ENCODE data around the gene PGLYRP4. TPM values are rescaled to one million over a fixed set of nuclear protein-coding genes. Genes with fewer than 3 reads are reported as not detected.
"Not testable (repeated sequence)": the region's sequence is repeated elsewhere in the genome, so short reads cannot be mapped to it uniquely, and the experiment has no call there.

Gene PGLYRP4
- total RNA-seq, 2 donors from 2014 or later = not detected

DNA sequence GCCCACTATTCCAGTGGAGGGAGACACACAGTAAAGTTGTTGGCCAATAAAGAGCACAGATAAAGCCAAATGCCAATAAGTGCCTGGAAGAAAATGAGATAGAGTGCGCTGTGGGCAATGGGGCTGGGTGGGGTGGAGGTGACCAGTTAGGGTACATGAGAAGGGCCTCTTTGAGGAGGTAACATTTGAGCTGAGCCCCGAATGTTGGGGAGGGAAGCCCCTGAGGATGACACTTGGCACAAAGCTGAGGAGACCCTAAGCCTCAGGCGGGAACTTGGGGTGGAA is 10.0 kb upstream of the PGLYRP4 start:
- no peak for ATAC-seq
- DNase-seq = no peak
- intact Hi-C loops (cut with DNase I, micrococcal nuclease) = loop anchor here in 1 of 2 donors (10.0 kb wide), 1 partner anchor 136 kb away; no protein-coding TSS in a partner anchor

DNA sequence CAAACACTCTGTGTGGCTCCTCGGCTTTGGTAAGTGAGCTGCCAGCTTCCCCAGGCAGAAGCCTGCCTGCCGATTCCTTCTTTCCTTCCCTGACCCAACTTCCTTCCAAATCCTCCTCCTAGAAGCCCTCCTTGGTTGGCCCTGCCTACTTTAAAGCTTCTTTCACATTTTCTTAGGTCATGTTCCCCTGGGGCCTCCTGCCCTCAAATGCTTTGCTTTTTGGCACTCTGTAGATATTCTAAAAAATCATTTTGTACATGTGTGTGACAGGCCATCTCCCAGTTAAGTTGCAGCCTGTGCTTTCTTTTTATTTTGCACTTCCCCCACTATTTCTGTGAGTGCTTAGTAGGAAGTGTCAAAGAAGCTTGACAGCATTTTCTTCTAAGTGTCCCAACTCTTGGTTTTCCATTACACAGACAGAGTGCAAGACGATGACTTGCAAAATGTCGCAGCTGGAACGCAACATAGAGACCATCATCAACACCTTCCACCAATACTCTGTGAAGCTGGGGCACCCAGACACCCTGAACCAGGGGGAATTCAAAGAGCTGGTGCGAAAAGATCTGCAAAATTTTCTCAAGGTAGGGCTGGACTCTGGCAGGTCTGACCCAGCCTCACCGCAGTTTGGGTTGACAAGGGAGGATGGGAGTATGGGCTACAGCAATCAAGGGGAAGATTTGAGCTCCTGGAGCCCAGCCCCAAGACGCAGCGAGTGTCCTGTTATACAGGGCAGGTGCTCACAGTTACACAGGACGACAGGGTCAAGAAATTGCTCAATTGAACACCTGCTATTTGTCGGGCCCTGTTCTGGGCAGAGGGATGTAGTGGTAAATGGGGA is 9.4 kb upstream of the PGLYRP4 start, which contains the start of gene S100A9:
TSS of gene S100A9 (plus strand) at position 2 of the 838 bp plus-strand sequence. CDS start at position 432, 430 bp downstream.
- no peak for ATAC-seq
- no peak for DNase-seq
- intact Hi-C loops (cut with DNase I, micrococcal nuclease) = loop anchor here in 1 of 2 donors (10.0 kb wide), 1 partner anchor 137 kb away; no protein-coding TSS in a partner anchor

DNA sequence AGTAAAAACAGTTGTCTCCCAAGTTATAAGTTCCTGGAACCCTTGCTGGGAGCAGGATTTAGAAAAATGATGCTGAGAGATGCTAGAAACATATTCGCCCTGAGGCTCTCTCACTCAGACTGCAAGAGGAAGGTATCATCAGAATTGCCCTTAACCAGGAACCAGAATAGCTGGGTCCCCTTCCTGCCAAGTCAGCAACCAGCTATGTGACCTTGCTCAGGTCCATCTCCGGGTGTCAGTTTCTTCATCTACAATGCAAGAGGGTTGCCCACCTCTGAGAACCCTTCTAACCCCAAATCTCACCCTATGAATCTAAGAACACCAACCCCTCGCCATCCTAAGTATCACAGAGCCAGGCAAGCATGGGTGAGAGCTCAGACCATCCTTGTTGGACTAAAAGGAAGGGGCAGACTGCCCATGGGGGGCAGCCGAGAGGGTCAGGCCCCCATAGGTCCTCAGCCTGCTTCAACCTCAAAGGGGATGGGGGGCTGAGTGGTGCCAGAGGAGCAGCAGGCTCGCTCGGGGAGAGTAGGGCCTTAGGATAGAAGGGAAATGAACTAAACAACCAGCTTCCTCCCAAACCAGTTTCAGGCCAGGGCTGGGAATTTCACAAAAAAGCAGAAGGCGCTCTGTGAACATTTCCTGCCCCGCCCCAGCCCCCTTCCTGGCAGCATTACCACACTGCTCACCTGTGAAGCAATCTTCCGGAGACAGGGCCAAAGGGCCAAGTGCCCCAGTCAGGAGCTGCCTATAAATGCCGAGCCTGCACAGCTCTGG is 8.6 kb upstream of the PGLYRP4 start:
- DNase-seq (peak; percentile 55 to 61), ATAC-seq (peak; percentile 84)
- intact Hi-C loops (cut with DNase I, micrococcal nuclease) = loop anchor here in 1 of 2 donors (10.0 kb wide), 1 partner anchor 138 kb away; no protein-coding TSS in a partner anchor

DNA sequence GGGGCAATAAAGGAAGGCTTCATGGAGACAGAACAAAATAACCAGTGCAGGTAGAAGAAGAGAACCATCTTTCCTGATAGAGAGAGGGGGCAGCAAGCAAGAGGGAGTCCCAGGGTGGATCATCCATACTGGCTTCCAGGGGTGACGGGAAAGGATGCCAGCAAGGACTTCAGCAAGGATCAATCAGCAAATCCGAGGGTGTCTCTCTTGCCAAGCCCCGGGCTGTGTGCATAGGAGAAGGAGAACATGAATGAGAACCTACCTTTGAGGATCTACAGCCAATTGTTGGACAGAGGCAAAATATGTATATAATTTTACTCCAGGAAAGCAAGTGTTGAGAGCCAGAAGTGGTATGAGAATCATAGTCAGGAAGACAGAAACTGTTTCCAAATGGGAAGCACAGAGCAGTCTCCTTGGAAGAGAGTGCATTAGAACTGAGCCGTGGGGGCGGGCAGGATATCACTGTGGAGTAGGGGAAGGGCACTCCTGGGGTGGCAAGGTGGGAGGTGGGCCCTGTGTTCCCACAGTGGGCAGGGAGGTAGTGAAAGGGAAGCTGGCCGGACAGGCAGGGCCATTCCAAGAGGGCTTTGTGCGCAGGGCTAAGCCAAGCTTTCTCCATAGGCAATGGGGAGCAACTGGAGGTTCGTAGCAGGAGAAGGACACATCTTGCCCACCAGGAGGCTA is 7.9 kb upstream of the PGLYRP4 start:
- intact Hi-C loops (cut with DNase I, micrococcal nuclease) = loop anchor here in 1 of 2 donors (10.0 kb wide), 1 partner anchor 138 kb away; no protein-coding TSS in a partner anchor
- ATAC-seq (no peak), DNase-seq (no peak)

DNA sequence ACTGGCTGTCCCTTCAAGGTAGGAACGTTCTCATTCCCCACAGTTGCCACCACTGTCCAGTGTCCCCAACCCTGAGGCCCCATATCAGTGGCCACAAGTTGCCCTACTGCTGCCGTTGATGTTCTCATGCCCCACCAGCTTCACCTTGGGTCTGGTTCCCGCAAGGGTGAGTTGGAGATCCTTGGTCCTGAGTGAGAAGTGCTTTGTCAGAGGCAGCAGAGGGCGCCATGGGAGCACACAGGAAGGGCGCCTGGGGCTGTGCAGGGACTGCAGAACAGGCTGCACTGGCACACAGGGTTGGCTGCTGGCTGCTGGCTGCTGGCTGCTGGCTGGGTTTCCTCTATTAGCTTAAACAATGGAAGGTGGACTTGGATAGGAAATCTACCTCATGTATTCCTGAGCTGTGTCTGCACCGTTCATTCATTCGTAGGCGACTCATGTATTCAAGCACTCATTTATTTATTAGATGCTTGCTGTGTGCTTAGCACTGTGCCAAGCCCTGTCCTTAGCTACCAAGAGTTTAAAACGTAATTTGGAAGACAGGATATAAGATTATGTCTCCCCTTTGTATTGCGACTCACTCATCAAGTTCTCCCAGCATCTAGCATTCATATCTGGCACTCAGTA is 6.9 kb upstream of the PGLYRP4 start:
- intact Hi-C loops (cut with DNase I, micrococcal nuclease) = loop anchor here in 1 of 2 donors (10.0 kb wide), 1 partner anchor 139 kb away; no protein-coding TSS in a partner anchor
- ATAC-seq = peak; percentile 76
- DNase-seq = peak; percentile 39 to 64

DNA sequence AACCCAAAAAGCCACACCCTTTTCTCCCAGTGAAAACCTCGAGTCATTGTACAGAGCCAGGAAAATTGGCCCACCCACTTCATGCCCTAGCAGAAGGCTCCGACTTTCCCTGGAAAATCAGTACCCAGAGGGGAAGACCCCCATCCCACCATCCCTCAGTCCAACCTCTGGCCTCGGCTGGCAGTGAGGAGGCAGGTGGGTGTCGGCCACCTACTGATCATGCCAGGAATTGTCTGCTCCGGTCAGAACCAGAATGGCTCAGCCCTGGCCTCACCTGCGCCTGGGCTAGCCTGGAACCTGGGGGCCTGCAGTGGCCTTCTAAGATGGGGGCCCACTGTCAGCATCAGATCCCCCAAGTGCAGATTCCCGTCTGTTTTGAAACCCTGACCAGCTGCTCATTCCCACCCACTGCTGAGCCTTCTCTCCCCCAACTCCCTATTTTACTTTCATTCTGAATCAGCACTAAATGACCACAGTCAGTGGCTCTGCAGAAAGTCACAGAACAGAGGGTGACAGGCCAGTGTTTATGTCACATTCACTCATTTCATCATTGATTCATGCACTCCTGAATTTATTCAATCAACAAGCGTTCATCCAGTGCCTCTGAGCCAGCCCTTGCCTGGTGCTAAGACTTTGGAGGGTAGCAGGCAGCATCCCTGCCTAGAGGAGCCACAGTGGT is 6.0 kb upstream of the PGLYRP4 start:
- intact Hi-C loops (cut with DNase I, micrococcal nuclease) = loop anchor here (5.0 to 10.0 kb wide), 2 partner anchors 140 to 143 kb away; no protein-coding TSS in a partner anchor
- no peak for ATAC-seq
- no peak for DNase-seq

DNA sequence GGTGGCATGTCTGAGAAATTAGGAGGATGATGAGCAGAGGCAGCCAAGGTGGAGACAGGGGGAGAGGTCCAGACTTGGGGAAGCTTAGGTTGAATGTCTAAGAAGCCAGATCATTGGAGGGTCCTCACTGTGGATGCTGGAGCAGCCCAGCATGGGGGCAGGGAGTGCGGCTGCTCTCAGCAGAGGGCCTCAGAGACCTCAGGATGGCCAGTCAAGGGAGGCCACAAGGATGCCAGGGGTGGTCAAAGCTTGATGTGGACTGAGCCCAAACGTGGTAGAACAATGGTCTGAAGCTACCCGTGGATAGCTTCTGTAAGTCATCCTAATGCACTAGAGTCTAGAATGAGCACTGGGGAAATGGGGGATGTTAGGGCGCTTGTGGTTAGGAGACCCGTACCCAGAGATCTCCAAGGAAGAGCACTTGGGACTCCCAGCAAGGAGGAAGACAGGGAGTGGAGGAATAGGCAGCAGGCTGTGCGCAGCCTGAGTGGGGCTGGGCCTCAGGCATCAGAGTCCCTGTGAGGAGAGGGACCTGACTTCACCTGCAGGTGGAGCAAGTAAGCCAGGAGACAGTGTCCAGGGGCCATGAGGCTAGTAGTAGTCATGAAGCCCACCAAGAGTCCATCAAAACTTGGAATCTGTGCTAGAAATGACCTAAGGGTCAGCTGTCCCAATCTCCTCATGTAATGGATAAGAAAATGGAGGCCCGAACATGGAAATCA is 4.7 kb upstream of the PGLYRP4 start:
- intact Hi-C loops (cut with DNase I, micrococcal nuclease) = loop anchor here (5.0 to 10.0 kb wide), 2 partner anchors 141 to 144 kb away; no protein-coding TSS in a partner anchor
- ATAC-seq (no peak), DNase-seq (no peak)

DNA sequence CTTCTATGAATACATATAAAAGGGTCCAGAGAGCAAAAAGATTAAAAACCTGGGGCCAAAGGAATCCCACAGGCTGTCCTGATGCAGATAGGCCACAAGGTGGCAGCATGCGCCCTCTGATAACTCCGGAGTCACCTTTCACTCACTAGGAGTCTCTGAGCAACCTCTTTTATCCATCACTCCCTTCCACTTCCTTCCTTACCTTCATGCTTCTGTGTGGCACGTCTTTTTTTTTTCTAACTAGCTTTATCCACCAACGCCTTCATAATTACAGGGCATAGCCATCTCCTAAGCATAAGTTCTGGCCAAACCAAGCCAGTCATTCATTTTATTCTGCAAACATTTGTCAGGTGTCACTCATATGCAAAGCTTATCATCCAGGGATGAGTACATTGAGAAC is 3.9 kb upstream of the PGLYRP4 start:
- intact Hi-C loops (cut with DNase I, micrococcal nuclease) = loop anchor here (5.0 to 10.0 kb wide), 2 partner anchors 142 to 145 kb away; no protein-coding TSS in a partner anchor
- DNase-seq (peak in 1 of 2 donors; percentile 67), ATAC-seq (peak; percentile 81)

DNA sequence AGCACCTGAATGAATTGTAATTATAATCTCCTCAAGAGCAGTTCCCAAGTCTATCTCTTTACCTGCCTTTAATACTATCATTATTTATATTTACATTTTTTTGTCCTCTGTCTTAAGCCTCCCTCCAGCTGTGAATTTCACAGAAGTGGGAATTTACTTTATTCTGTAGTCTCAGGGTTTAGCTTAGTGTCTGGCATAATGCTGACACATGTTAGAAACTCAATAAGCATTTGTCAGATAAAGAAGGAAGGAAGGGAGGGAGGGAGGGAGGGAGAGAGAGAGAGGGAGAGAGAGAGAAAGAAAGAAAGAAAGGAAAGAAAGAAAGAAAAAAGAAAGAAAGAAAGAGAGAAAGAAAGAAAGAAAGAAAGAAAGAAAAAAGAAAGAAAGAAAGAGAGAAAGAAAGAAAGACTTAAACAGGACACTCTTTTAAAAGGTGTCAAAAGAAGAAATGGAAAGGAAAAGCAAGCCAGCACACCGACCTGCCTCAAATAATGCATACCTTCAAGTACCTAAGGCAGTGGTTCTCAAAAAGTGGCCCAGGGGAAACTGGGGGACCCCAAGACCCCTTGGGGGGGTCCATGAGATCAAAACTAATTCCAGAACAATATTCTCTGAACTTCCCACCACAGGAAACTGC is 1.8 kb upstream of the PGLYRP4 start:
- intact Hi-C loops (cut with DNase I, micrococcal nuclease) = loop anchor here (5.0 to 10.0 kb wide), 2 partner anchors 144 to 147 kb away; no protein-coding TSS in a partner anchor
- DNase-seq = no peak
- no peak for ATAC-seq

DNA sequence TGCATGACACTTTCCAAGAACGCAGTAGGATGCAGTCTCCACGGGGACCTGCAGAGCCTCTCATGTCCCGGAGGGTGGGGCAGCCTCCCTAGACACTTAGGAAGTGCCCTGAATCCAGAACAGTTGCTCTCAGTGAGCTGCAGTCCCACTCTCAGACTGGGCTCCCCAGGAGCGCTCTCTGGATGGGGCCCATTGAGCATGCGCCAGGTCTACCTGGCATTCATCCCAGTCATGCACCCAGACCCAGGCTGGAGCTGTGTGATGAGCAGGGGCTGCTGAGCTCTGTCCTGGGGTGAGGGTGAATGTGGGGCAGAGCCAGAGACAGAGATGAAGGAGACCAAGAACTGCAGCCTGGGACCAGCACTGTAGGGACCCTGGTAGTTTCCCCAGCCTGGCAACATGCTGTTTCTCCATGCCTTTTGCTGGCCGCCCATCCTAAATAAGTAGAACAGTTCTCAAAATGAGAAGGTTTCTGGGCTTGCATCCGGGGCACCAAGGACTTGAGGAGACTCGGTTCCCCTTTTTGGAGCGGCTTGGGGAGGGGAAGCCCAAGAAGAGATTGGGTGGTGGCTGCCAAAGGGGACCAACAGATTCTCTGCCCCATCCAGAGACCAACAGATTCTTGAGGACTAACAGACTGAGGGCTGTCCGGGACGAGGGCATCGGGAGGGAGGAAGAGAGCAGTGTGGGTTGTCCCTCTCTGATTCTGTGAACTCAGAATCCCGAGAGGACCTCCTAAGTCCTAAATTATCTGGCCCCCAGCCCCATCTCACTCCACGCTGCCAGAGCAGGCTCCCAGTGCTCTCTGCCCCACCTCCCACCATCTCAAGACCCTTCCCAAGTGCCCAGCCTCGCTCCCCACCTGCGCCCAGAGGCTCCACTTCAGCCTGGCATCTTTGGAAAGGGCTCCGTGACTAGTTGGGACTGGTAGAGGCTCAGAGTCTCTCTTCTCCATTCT is 1.0 kb upstream of the PGLYRP4 start:
- DNase-seq (no peak), ATAC-seq (no peak)
- intact Hi-C loops (cut with DNase I, micrococcal nuclease) = loop anchor here (5.0 to 10.0 kb wide), 2 partner anchors 145 to 148 kb away; no protein-coding TSS in a partner anchor

DNA sequence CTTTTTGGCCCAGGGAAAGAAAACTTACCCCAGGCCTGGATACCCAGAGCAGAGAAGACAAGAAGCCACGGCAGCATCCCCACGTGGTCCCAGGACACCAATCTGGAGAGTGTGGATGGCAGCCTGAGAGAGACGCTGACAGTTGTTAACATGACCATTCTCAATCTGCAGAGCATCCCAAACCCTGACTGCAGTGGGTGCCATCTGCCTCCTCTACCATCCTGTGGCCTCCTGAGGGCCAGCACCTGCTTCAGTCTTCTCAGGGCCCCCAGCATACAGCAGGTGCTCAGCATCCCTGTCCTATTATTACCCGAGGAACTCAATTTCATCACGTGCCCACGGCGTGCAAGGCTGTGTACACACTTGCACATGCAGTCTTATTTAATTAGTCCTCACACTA is 785 bp downstream of the PGLYRP4 start:
- ATAC-seq (no peak), DNase-seq (no peak)
- intact Hi-C loops (cut with DNase I, micrococcal nuclease) = no loop called here

DNA sequence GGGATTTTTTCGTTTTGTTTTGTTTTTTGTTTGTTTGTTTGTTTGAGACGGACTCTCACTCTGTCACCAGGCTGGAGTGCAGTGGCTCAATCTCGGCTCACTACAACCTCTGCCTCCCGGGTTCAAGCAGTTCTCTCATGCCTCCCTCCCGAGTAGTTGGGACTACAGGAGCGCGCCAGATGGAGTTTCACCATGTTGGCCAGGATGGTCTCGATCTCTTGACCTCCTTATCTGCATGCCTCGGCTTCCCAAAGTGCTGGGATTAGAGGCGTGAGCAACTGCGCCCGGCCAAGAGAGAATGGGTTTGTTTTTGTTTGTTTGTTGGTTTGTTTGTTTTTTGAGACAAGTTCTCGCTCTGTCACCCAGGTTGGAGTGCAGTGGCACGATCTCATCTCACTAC is 1.6 kb downstream of the PGLYRP4 start:
- intact Hi-C loops (cut with DNase I, micrococcal nuclease); ATAC-seq: not testable (repeated sequence)

DNA sequence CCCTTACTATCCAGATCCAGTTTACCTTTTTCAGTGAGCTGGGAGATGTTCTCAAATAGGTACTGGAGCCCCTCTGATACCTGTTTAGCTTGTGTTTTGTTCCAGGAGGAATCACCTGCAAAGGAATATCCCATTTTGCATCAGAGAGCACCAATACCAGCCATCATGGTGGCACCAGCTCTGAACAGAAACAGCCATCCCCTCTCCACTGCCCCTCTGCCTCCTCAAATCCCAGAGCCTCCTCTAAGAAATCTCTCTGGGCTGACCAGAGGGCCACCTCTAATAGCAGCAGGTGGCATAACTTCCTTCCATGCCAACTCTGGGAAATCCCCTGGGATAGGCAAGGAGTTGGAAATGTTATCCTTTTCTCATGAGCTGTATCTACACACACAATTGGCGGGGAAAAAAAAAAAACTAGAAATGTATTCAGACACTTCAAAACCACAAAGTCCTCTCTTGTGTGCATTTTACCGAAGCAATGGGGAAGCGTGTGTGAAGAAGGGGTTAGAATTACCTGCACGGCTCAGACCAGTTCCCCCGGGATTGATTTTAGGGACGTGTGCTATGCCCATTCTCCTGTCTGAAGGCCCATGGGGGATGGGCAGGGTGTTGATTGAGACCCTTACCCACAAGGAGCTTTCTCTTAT is 2.4 kb downstream of the PGLYRP4 start:
- intact Hi-C loops (cut with DNase I, micrococcal nuclease) = no loop called here
- DNase-seq = no peak
- no peak for ATAC-seq

More for the DNA sequence above, 1.6 kb downstream of the PGLYRP4 start:
- not testable (repeated sequence) for DNase-seq

DNA sequence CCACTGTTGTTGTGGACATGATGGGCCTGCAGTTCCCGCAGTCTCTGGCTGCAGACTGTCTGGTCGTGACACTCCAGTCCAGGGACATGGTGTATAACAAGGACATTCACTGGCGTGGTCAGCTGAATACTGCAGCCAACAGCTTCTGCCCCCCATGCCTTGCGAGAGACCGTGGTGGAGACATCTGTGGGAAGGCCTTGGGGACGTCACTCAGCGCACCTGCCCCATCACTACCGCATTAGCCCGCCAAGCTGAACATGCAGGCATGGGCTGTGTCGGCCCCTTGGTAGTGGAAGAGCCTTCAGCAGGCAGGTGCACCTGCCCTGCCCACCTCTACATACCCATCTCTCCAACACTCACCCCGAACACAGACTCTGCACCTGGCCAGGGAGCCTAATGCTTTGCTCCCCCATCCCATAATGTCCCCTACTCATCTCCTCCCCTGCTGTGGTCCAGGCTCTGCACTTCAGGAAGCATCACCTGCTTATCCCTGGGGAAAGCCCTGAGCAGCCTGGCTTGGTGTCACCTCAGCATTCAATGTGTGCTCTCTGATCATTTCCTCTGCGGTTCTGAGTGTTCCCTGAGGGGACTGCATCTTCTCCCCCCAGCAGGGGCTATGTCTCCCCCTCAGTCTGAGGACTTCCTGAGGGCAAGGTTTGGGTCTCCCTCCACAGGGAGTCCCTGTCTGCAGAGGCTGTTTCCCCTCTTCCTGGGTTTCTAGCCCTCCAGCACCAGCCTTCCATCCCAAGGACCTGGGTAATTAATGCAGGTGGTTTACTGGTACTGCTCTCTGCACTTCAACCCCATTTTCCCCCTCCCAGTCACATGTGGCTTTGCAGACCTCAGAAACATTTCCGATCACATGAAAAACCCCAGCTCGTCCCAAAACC is 3.2 kb downstream of the PGLYRP4 start:
- ATAC-seq = no peak
- intact Hi-C loops (cut with DNase I, micrococcal nuclease) = no loop called here

More for the DNA sequence above, 3.2 kb downstream of the PGLYRP4 start:
- DNase-seq = no peak

Data from left colon (tissue), 2 donors.